Rectal smooth muscle tissue (tissue), 1 donor: Measurements from ENCODE around the gene SH3RF2.

ENCODE experiments used
- H3K27ac ChIP-seq: one replicate; pipeline ENCODE4 v1.7.0; 2013; ENCODE audit warnings: low read depth, low read length, inconsistent platforms
- H3K27me3 ChIP-seq: one replicate; pipeline ENCODE4 v1.7.0; 2013; ENCODE audit warnings: low read length; ENCODE audit not compliant: control insufficient read depth, insufficient read depth
- H3K36me3 ChIP-seq: one replicate; pipeline ENCODE4 v1.7.0; 2013; ENCODE audit warnings: low read length; ENCODE audit not compliant: control insufficient read depth, insufficient read depth
- H3K4me1 ChIP-seq: one replicate; pipeline ENCODE4 v1.7.0; 2013; ENCODE audit warnings: low read length; ENCODE audit not compliant: control insufficient read depth, insufficient read depth
- H3K4me3 ChIP-seq: one replicate; pipeline ENCODE4 v1.7.0; 2013; ENCODE audit warnings: low read length
- H3K9ac ChIP-seq: one replicate; pipeline ENCODE4 v1.7.0; 2013; ENCODE audit warnings: low read length

SH3RF2 gene

DNA sequence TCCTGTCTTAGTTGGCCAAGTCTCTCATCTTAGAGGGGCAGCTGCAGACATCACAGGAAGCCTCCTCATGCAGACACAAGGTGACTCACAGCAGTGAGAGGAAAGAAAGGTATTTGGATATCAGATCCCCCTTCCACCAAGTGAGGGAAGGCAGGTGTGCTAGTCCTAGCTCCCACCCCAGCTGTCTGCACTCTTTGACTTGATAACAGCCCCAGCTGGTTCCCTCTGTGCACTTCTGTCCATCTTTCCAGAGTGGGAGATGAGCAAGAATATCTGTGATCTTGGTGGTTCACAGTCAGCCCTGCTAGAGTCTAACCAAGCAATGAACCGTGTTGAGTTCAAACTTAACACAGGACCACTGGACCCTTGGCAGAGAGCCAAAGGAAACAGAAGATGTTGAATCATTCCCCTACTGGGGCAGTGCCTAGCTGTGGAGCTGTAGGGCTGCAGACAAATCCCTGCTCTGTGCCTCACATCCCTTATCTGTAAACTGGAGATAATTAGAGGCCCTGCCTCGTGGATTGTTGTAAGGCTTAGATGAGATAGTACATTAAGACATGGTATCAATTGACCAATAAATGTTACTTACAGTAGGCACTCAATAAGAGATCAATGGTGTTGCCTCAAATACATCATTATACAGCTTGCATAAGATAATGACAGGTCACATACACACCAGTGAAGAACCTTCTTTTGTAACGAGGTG is 39.1 kb downstream of the SH3RF2 start:
- Histone ChIP-seq H3K4me1 (no peaks in the 10 kb centered on the region), H3K4me3 (no peak overlapping the region), H3K9ac (no peak overlapping the region), H3K36me3 (no peaks in the 10 kb centered on the region), H3K27ac (no peak overlapping the region), H3K27me3 (no peaks in the 10 kb centered on the region)

DNA sequence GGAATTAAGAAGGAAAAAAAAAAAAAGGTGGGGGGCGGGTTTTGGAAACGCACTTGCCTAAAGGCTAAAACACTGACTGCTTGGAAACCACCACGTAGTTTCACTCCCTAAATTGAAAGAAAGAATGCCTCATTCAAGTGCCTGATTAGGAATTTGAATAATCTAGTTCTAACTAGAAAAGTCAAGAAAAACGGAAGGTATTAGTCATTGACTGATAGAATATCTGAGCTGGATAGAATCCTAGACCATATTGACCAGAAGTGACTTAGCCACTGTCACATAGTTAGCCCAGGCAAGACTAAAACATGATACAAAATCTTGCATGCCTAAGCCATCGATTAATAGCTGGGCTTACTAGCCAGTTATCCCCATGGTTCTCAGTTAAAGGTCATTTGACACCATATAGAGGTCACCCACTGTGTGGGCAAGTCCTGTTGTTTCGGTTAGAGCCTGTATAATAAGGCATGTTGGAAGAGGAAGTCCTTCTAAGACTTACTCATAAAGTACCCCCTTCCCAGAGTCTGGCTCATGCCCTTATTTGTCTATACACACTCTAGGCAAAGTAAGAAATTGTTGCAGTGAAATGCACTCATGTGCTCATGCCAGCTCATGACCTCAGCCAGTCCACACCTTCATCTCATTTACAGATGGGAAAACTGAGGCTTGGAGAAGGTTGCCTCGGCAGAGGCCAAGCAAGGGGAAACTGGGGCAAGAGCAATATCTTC is 40.2 kb downstream of the SH3RF2 start:
- Histone ChIP-seq H3K4me1 (no peaks in the 10 kb centered on the region), H3K9ac (no peak overlapping the region), H3K27me3 (no peaks in the 10 kb centered on the region), H3K4me3 (no peak overlapping the region), H3K36me3 (no peaks in the 10 kb centered on the region), H3K27ac (no peak overlapping the region)

DNA sequence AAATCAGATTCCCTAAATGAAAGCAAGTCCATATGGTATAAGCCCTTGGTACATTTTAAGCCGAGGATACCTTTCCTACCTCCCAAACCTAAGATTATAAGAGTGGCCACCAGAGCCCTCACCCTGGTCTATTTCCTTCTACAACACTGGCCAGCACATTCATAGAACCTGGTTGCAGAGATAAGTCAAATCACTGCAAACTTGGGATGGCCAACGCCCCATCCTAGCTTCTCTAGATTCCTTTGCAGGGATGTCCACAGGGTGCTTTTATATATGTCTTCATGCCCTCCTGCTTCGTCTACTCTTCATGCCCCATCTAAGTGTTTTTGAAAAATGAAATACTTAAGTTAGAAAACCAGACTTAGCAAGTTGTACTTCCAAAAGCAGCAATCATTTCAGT is 41.8 kb downstream of the SH3RF2 start:
- Histone ChIP-seq H3K27me3 (no peaks in the 10 kb centered on the region), H3K27ac (no peak overlapping the region), H3K36me3 (no peaks in the 10 kb centered on the region), H3K4me1 (no peaks in the 10 kb centered on the region), H3K4me3 (no peak overlapping the region), H3K9ac (no peak overlapping the region)

DNA sequence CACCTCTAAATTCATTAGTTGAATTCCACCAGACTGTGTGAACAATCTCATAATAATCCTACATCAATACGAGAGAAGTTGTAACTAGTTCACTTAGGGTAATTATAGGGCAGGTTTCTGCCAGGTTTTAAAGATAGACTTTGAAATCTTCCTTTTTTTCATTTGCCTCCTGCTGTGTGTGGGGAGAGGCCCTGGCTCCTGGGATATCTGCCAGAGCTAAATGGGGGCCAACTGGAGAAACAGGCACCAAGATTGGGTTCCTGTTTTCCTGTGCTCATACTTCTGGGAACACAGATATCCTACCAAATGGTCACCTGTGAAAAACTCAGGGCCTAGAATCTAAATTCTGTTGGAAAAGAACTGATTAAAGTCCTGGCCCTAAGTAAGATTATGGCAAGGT is 42.3 kb downstream of the SH3RF2 start:
- Histone ChIP-seq H3K36me3 (no peaks in the 10 kb centered on the region), H3K4me1 (no peaks in the 10 kb centered on the region), H3K9ac (no peak overlapping the region), H3K27ac (no peak overlapping the region), H3K4me3 (no peak overlapping the region), H3K27me3 (no peaks in the 10 kb centered on the region)

DNA sequence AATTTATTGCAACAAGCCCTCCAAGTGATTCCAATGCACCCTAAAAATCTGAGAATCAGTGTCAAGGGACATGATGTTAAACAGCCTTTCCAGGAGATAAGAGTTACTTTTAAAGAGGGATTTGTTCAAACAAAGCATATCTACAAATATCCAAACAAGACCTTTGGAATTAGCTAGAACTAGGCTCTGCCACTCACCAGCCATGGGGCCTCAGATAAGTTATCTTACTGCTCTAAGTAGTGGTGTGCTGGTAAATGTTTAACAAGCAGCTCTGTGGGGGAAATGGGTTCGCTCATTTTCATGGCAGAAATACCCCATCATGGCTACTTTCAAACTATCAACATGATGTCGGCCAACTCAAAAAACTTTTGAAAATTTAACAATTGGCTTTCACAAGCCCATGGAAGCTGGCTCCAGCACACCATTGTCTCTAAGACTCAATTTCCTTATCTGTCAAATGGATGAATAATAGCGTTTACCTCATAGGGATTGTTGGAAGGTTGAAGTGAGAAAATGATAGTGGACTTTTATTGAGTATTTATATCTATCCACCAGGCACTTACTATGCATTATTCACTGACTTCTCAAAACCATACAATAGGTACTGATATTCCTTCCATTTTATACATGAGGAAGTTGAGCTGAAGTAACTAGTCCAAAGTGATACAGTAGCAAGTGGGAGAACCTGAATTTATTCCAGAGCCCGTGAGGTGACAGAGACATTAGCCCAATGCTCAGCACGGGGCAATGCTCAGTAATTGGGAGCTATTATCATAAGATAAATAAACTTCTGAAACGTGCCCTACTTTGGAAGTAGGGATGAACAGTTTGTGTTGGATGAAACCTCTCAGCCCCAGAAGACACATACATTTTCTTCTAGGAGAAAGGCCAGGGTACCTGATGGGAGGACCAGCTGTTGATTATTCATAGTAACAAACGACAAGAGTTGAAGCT is 43.2 kb downstream of the SH3RF2 start:
- Histone ChIP-seq H3K36me3 (no peaks in the 10 kb centered on the region), H3K27me3 (no peaks in the 10 kb centered on the region), H3K4me3 (no peak overlapping the region), H3K9ac (no peak overlapping the region), H3K27ac (no peak overlapping the region), H3K4me1 (no peaks in the 10 kb centered on the region)

DNA sequence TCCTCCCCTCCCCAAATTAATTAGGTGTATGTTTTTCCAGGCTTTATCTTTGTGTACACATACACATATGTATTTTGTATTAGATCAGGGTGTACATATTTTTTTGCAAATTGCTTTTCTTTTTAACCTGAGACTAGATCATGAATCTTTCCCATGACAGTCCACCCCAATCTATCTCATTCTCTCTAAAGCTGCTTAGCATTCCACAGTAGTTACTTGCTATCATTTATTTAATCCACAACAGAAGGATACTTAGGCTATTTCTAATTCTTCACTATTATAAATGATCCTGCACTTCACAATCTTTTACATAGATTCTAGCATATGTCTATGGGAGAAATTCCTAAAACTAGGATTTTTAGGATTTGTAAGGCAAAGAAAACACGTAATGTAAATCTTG is 43.9 kb downstream of the SH3RF2 start:
- no peak overlapping the region for H3K27ac ChIP-seq
- H3K4me1 ChIP-seq = no peaks in the 10 kb centered on the region
- H3K4me3 ChIP-seq = no peak overlapping the region
- no peaks in the 10 kb centered on the region for H3K27me3 ChIP-seq
- no peaks in the 10 kb centered on the region for H3K36me3 ChIP-seq
- H3K9ac ChIP-seq = no peak overlapping the region

DNA sequence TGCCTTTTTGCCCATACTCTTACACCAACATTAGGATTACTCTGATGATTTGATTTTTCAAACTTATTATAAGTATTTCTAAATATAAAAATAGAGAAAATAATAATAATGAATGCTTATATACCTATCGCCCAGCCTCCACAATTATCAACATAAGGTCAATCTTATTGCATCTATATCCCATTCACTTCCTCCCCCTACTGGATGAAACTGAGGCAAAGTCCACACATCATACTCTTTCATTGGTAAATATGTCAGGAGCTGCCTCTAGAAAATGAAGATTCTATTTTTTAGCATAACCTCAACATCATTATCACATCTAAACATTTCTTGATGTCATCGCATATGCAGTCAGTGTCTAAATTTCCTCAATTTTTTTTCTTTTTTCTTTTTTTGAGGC is 44.3 kb downstream of the SH3RF2 start:
- no peaks in the 10 kb centered on the region for H3K27me3 ChIP-seq
- no peak overlapping the region for H3K9ac ChIP-seq
- H3K4me1 ChIP-seq = no peaks in the 10 kb centered on the region
- H3K36me3 ChIP-seq = no peaks in the 10 kb centered on the region
- no peak overlapping the region for H3K4me3 ChIP-seq
- H3K27ac ChIP-seq = no peak overlapping the region

DNA sequence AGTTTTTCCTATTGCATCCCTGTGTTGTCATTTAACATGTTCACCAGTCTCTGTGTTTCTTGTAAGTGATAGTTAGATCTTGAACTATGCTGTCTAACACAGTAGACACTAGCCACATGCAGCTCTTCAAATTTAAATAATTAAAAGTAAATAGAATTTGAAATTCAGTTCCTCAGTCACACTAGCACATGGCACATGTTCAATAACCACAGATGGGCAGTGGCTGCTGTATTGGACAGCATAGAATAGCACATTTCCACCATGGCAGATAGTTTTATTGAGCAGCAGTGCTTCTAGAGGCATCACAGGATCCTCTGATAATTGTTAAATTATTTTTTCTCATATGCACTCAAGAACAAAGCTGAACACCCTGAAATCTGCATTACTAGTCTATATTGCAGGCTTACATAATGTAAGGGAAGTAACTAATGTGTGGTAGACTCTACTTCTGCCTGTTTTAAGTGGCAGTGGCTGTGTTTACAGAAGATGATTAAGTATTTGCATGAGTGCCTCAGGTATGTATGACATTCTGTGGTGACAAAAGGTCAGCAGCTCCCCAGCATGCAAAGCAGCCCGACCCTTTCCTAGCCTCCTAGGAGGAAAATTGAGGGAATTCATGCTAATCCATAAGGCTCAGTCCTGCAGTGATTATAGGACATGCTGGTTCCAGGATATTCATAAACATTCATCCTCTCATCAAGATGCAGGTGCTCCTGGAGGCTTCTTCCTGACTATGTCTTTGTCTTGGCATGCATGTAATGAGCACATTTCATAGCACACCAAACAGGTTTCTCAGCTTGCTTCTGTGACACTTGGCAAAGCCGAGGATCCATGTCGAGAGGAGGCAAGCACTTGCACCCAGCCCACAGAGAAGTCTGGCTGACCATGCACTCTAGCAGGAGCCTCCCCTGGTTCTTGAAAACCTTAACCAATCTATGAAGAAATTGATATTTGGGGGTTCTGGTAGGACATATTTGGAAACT is 45.5 kb downstream of the SH3RF2 start:
- H3K27ac ChIP-seq = no peak overlapping the region
- H3K27me3 ChIP-seq = no peaks in the 10 kb centered on the region
- no peak overlapping the region for H3K4me3 ChIP-seq
- no peaks in the 10 kb centered on the region for H3K4me1 ChIP-seq
- H3K36me3 ChIP-seq = no peaks in the 10 kb centered on the region
- no peak overlapping the region for H3K9ac ChIP-seq

DNA sequence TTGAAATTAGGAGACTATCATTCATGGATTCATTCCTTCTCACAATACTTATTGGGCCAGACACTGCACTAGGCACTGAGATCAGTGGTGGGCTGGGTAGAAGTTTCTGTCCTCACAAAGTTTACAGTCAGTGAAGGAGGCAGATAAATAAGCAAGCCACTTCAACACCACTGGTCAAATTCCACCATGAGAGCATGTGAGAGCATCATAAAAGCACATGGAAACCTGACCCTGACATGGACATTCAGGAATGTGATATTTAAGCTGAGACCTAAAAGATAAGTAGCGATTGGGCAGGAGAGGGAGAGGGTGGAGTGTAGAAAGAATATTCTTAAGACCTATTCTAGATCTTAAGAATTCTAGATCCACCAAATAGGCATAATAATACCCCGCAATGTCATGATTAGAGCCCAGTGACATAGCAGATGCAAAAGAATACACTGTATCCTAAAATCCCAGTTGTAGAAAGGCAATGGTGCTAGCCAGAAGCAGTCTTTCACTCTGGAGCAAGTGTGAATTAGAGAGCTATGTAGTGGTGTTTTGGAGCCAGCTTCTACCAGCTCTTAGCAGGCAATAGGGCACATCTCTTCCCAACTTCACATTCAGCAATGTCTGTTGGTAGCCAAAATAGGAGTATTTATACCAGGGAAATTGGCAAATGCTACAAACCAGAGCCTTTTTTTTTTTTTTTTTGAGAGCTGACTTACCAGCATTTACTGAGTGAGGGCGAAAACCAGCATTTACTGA is 46.4 kb downstream of the SH3RF2 start:
- Histone ChIP-seq H3K27ac (no peak overlapping the region), H3K4me3 (no peak overlapping the region), H3K4me1 (no peaks in the 10 kb centered on the region), H3K9ac (no peak overlapping the region), H3K36me3 (no peaks in the 10 kb centered on the region), H3K27me3 (no peaks in the 10 kb centered on the region)

DNA sequence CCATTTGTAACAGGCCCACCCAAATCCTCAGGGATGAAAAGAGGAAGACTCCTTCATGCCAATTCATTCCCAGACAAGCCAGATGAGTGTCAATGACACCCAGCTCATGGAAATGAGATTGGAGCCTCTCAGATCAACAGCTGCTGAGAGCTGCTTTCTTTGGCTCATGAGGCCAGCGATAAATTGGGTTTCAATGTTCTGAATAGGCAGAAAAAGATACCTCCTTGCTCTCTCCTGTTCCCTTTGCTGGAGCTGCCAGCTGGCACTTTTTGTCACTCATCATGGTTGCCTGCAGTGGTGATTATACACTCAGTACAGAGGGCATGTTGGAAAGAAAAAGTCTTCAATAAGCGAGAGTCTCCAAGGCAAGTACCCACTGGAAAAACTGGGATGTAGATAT is 47.1 kb downstream of the SH3RF2 start:
- Histone ChIP-seq H3K36me3 (no peaks in the 10 kb centered on the region), H3K27ac (no peak overlapping the region), H3K27me3 (no peaks in the 10 kb centered on the region), H3K9ac (no peak overlapping the region), H3K4me1 (no peaks in the 10 kb centered on the region), H3K4me3 (no peak overlapping the region)

DNA sequence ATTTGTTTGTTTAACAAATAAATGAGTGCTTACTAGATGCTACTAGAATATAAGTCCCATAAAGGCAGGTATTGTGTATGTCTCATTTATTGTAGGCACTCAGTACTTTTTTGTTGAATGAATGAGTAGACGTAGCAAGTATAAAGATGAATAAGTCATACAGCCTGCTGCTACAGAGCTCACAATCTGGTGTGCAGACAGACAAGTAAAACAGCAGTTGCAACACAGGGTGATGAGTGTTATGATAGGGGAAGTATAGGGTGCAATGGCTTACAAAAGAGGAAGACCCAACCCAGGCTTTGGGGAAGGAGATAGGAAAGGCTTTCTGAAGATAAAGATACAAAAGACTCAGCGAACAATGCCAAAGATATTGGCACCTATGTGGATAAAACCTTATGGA is 47.7 kb downstream of the SH3RF2 start:
- Histone ChIP-seq H3K4me1 (no peaks in the 10 kb centered on the region), H3K9ac (no peak overlapping the region), H3K27me3 (no peaks in the 10 kb centered on the region), H3K36me3 (no peaks in the 10 kb centered on the region), H3K27ac (no peak overlapping the region), H3K4me3 (no peak overlapping the region)
